ACHN (cell line): Measurements from ENCODE around the gene PEX5L.

Source experiments
- DNase-seq: peaks from one replicate; pipeline ENCODE4 v3.0.0-alpha.2; 2015
- in situ Hi-C: cut with HindIII; loops from 2 replicates; pipeline ENCODE4 v1.10.0; 2017; ENCODE audit warnings: low sequenced_read_pairs, low pct_ligation_motif_present, low pct_unique_long_range_greater_than_20kb

Gene PEX5L

GRCh38 chr3:179872842-179873241 lies 163.9 kb downstream of the PEX5L start:
- in situ Hi-C loops = no loop called here
- DNase-seq = no peak

- in situ Hi-C loops = no loop called here
Observed at GRCh38 chr3:179871782-179872181, 165.0 kb downstream of the PEX5L start.

GRCh38 chr3:179868715-179869114 lies 168.0 kb downstream of the PEX5L start:
- in situ Hi-C loops = no loop called here
- no peak for DNase-seq

More at GRCh38 chr3:179871782-179872181, 165.0 kb downstream of the PEX5L start:
- DNase-seq = no peak

GRCh38 chr3:179867961-179868360 lies 168.8 kb downstream of the PEX5L start:
- in situ Hi-C loops = no loop called here
- DNase-seq = no peak

GRCh38 chr3:179865861-179866505 lies 170.8 kb downstream of the PEX5L start:
- in situ Hi-C loops = no loop called here
- no peak for DNase-seq

- in situ Hi-C loops = no loop called here
- no peak for DNase-seq
Observed at GRCh38 chr3:179861953-179862352, 174.8 kb downstream of the PEX5L start.

- no peak for DNase-seq
- in situ Hi-C loops = no loop called here
Observed at GRCh38 chr3:179861292-179861691, 175.4 kb downstream of the PEX5L start.

- no peak for DNase-seq
- in situ Hi-C loops = no loop called here
Observed at GRCh38 chr3:179860275-179861107, 176.2 kb downstream of the PEX5L start.

GRCh38 chr3:179853176-179853575 lies 183.6 kb downstream of the PEX5L start:
- DNase-seq = no peak
- in situ Hi-C loops = no loop called here

GRCh38 chr3:179852142-179852905 lies 184.4 kb downstream of the PEX5L start:
- in situ Hi-C loops = no loop called here
- peak; percentile 47 for DNase-seq

- in situ Hi-C loops = no loop called here
- DNase-seq = no peak
Observed at GRCh38 chr3:179848711-179849110, 188.0 kb downstream of the PEX5L start.

GRCh38 chr3:179842061-179842460 lies 194.7 kb downstream of the PEX5L start:
- in situ Hi-C loops = no loop called here
- no peak for DNase-seq

- in situ Hi-C loops = no loop called here
- peak; percentile 88 for DNase-seq
Observed at GRCh38 chr3:179840985-179841384, 195.8 kb downstream of the PEX5L start.

GRCh38 chr3:179837374-179837773 lies 199.4 kb downstream of the PEX5L start:
- in situ Hi-C loops = no loop called here
- peak; percentile 20 for DNase-seq

GRCh38 chr3:179833294-179833693 lies 203.4 kb downstream of the PEX5L start:
- DNase-seq = no peak
- in situ Hi-C loops = no loop called here

GRCh38 chr3:179832333-179832854 lies 204.3 kb downstream of the PEX5L start:
- DNase-seq = no peak
- in situ Hi-C loops = no loop called here

- no peak for DNase-seq
- in situ Hi-C loops = no loop called here
Observed at GRCh38 chr3:179829401-179829800, 207.3 kb downstream of the PEX5L start.

- no peak for DNase-seq
- in situ Hi-C loops = no loop called here
Observed at GRCh38 chr3:179828738-179829137, 208.0 kb downstream of the PEX5L start.

GRCh38 chr3:179826247-179826637 lies 210.5 kb downstream of the PEX5L start:
- no peak for DNase-seq
- in situ Hi-C loops = no loop called here
